ENCODE data around the gene CAMK4. TPM values are rescaled to one million over a fixed set of nuclear protein-coding genes. Genes with fewer than 3 reads are reported as not detected.

CAMK4 gene
- total RNA-seq, 2 donors from 2014 or later: 0.53 to 0.63 TPM

DNA sequence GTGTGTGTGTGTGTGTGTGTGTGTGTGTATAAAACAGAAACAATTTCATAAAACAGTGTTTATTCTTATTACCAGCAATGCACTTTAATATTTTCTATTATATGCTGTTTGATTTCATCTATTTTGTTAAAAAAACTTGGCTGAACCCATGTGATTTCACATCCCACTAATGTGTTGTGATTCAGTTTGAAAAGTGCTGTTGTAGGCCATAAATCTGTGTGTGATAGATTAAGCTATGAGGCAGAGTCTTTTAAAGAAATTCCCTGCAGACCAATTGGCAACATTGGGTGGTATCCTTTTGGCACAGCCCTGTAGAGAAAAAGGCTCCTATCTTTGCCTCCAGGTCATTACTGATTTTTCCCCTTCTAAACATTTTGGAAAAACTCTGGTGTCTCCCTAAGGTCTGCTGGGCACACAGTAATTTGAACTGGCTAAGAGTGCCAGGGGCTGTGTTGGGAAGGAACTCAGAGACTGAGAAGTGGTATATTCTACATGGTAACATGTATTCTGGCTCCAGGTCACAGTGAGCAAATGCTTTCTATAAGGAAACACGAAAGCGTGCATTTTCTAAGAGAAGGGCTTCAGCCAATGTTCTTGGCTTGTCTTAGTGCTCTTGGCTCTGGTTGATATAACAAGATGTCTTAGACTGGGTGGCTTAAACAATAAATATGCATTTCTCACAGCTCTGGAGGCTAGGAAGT lies 4.5 kb downstream of the CAMK4 start:
- ATAC-seq (no peak), DNase-seq (no peak)
- intact Hi-C loops (cut with DNase I): no loop called here

DNA sequence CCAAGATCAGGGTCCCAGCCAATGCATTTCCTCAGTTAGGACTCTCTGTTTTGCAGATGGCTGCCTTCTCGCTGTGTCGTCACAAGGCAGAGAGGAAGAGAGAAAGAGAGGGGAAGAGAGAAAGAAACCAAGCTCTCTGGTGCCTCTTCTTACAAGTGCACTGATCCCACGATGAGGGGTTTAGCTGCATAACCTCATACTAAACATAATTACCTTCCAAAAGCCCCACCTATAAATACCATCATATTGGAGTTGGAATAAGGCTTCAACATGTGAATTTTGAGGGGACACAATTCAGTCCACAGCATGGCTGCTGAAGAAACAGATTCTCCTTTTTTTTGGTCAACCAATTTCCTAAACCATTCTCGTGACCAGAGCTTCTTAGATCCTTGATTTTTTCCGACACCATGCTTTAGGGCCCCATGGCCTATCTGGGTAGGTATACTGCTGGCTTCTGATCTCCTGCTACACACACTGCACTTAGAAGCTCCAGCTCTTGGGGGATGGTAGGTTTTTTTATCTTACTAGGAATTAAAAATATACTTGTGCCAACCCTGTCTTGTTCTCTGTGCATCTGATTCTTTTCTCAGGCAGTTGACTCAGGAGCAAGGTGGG lies 5.1 kb downstream of the CAMK4 start:
- DNase-seq (no peak), ATAC-seq (no peak)
- intact Hi-C loops (cut with DNase I): no loop called here

DNA sequence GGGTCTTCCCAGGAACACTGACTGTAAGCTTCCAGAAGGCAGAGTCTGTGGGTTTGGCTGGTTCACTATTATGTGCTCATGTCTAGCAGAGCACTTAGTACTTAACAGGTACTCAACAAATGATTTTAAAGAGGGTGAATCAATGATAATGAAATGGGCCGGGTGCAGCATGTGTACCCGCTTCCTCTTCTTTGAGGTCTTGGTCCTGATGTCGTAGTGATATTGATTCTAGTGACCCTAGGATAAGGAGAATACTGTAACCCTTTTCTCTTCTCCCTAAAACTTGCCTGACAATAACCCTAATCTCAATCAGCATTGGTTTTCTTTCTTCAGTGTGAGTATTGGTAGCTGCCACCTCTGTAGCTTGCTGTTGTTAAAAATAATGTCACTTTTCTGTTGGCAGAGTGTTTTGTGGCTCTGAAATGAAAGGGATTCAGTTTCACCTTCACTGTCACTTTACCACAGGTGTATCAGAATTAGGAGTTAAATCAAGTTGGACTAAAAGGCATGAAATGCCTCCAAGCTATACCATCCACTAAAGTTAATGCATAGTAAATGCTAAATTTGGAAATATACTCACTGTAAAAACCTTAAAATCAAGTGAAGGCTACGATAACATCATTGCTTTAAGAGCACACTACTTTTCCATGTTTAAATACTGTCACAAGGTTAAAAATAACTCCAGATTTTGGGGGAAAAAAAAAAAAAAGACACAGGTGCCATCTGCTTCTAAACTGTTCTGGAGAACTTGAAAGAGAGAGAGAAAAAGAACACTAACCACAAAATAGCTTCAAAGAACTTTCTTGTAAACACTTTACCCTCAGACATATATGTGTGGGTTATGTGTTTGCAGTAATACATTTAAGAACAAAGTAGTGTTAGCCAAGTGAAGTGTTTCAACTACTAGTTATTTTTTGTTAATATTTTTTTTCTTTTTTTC lies 6.0 kb downstream of the CAMK4 start:
- ATAC-seq (no peak), DNase-seq (no peak)
- intact Hi-C loops (cut with DNase I): no loop called here

DNA sequence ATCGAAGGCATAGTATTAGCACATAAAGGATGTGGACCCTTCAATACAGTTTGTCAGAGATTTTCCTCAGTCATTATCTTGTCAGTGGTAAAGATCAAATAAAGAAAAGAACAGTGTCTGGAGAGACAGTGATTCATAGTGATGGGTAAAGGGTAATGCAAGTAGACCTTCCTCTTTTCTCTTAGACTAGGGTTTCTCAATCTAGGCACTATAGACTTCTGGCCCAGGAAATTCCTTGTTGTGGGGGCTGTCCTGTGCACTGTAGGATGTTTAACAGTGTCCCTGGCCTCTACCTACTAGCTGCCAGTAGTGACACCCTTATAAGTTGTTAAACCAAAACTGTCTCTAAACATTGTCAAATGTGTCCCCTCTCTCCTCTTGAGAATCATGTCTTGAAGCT lies 6.9 kb downstream of the CAMK4 start:
- ATAC-seq: no peak
- intact Hi-C loops (cut with DNase I): no loop called here
- DNase-seq: no peak

DNA sequence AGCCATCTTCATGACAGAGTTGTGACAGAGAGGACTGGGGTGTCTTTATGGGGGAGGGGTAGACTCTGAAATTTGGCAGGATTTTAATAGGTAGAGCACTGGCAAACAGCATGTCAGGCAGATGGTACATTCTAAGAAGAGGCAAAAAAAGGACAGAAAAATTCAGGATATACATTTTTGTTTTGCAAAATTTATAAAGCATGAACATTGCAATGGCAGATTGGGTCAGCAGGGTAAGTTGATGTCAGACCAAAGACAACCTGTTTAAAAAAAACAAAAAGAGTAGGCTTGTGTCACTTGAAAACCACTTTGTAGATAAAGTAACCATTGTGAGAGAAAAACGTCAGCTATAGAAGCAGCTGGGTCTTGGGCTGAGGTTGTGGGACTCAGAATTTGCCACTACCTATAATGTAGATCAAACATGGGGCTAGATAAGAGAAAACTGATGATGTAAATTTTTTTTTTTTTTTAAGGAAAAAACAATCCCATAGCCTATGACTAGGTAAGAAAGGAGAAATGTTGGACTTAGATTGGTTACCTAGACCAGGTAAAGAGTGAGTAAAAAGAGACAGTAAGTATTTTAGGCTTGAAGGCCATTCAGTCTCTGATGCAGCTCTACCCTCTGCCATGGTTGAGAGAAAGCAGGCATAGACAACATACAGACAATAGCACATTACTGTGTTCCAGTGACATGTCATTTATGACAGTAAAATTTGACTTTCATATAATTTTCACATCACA lies 8.3 kb downstream of the CAMK4 start:
- intact Hi-C loops (cut with DNase I): no loop called here
- ATAC-seq: no peak
- no peak for DNase-seq

DNA sequence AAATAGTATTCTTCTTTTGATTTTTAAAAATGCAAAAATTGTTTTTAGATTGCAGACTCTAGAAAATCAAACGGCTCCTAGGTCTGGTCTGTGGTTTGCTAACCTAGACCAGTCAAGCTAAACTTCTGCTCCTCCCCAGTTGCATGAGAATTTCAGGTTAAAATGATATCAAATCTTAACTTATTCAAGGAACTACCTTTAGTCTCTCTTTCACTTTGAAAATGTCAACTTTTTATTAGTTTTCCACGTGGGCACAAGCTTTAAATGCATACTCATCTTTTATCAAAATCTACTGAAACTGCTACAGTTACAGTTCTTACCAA lies 8.8 kb downstream of the CAMK4 start:
- DNase-seq: no peak
- intact Hi-C loops (cut with DNase I): no loop called here
- ATAC-seq: no peak

DNA sequence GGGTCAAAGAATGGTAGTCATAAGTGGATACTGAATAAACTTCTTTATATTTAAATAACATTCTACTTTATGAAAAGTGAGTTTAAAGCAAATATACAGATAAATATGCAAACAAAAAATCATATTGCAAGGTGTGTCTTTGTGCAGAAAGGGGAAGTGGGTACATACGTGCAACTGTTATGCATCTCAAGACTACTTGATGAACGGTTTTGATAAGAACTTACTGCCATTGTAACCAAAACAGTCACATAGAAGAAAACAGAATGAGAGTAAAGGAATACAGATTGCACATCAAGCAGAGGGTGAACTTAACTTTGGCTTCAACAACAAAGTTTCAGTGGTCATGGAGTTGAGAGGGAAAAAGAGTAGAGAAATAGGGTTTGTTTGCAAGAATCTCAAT lies 9.9 kb downstream of the CAMK4 start:
- ATAC-seq: no peak

DNA sequence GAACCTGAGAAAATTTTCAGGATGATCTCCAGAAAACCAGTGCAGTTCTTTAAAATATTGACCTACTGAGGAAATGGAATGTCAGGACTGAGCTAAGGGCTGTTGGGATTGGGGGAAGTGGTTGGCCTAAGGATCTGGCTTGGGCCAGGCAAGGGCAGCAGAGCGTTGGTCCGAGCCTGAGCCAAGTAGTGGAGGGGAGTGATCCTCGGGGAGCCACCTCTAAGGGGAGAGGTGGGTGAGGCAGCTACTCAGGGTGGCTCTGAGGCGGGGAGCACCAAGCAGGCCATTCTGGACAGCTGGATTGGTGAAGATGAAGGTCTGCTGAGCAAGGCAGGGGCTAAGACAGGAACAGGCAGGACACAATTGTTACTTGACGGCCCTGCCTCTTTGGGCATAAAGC lies 11.5 kb downstream of the CAMK4 start:
- DNase-seq (no peak), ATAC-seq (no peak)
- intact Hi-C loops (cut with DNase I): no loop called here

More for the DNA sequence above, 9.9 kb downstream of the CAMK4 start:
- DNase-seq: no peak
- intact Hi-C loops (cut with DNase I): no loop called here

DNA sequence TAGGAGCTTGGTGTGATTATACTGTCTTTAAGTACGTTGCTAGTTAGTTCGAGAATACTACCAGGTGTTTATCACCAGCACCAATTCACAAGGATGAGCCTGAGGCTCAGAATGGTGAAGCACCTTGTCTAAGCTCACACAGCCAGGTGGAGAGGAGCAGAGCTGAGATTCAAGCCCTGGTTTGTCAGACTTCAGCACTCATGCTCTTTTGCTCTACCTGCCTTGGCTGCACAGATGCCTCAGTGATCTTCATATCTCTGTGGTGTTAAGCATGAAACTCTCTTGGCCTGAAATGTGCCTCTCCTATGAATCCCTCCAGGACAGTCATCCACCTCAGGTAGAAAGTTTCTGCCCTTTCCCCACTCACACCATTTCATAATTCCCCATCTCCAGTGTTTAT lies 12.2 kb downstream of the CAMK4 start:
- ATAC-seq (no peak), DNase-seq (no peak)
- intact Hi-C loops (cut with DNase I): no loop called here

DNA sequence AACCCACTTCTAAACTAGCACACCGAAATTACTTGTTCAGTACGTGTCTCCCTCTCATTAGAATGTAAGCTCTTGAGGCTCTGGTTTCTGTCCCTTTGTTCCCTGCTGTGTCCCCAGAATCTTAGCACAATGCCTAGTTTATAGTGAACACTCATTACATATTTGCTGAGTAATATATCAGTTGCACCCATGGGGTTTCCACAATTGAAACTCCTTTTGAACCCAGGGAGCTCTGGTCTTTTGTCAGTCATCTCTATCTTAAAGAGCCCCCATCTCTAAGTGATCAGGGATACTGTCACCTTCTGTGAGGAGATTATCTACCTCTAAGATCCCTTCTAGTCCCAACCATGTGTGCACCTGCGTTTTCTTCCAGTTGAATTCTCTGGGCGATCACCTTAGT lies 12.8 kb downstream of the CAMK4 start:
- ATAC-seq (no peak), DNase-seq (no peak)
- intact Hi-C loops (cut with DNase I): no loop called here

DNA sequence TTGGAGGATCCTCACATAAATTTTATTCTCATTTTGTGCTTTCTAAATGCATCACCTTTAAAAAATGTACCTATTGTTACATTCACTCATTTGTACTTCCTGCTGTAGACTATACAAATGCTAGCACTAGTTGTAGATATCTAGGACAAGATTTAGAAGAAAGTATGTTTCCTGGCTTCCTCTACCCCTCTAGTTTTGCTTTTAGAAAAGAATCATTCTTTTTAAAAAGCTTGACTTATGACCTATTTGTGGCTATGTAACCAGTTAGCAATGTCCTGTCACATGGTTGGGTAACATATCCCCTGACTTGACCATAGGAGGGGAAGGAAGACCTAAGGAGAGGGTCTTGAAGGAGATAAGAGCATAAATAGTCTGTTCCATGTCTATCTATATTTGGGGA lies 13.3 kb downstream of the CAMK4 start:
- ATAC-seq (no peak), DNase-seq (no peak)
- intact Hi-C loops (cut with DNase I): no loop called here

DNA sequence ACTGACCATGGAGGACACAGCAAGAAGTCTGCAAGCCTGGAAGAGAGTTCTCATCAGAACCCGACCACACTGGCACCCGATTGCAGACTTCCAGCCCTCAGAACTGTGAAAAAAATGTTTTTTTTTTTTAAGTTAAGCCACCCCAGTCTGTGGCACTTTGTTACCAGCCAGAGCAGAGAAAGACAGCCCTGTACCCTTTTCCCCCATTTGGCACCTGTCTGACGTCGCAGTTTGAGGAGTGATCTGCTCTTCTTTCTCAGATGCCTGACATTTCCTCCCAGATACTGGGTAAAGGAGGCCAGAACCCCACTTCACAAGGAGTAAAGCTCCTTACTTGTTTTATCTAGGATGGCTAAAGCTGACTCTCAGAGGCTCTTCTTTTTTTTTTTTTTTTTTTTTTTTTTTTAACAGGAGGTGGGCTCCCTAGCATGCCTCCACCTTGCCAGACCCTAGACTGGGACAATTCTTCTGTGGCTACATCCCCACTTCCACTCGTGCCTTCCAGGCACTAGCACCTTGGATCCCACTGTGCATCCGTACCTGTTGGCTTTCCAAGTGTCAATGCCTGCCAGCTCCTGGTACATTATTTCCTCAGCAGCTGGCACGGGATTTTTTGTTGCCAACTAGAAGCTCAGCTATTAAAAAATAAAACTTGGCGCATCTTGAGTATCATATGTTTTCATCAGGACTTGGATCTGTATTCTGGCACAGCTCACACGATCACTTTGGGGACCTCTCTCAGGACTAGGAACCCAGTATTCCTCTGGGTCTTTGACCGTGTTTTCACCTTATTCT lies 14.4 kb downstream of the CAMK4 start:
- intact Hi-C loops (cut with DNase I): no loop called here
- no peak for ATAC-seq
- DNase-seq: no peak

DNA sequence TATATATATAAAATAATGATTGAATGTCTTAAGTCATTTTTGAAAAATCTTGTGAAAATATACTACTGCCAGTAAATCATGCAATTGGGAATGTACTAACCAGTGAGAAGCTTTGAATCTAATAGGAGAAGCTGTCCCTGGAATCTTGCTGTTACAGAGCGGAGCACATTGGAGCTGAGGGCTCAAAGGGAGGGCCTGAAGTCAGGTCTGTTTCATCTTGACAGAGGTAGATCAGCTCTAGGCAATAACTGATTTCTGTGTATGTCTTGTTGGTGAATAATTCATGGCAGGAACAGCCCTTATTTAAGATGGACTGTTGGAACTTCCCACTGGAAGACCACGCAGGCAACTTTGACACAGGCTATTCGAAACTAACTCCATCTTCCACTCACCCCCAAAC lies 17.5 kb downstream of the CAMK4 start:
- intact Hi-C loops (cut with DNase I): no loop called here
- ATAC-seq (no peak), DNase-seq (no peak)

DNA sequence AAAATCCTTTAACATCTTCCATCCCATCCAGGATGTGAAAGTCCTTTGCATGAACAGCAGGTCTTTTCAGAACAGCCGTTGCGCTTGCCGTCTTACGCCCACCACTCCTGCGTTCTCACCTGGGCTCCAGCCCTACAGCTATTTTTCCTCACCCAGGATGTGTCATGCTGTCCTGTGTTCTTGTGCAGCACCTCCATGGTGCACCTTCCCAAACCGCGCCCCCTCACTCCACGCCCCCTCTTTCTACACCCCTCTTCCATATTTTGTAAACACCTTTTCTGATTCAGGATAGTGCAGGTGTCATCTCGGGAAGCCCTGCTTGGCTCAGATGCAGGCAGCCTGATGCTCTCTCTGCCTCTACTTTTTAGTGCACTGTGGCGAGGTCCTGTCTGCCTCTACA lies 18.4 kb downstream of the CAMK4 start:
- no peak for DNase-seq
- ATAC-seq: no peak
- intact Hi-C loops (cut with DNase I): no loop called here

DNA sequence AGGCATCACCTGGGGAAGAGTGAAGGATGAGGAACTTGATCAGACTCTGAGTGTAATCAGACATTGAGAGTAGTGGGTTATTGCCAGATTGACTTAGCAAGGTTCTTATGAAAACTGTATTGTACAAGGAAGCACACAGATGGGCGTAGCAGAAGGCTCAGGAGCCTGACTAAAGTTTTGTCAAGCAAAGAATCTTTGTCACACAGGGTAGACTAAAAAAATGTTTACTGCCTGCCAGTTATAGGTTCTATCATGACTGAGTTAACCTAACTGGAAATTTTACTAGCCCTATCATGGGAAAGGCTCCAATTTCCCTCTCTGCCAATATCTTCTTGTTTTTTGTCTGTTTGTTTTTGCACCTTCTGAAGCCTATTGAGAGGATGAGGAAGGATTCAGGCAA lies 19.1 kb downstream of the CAMK4 start:
- intact Hi-C loops (cut with DNase I): no loop called here
- DNase-seq (no peak), ATAC-seq (no peak)

DNA sequence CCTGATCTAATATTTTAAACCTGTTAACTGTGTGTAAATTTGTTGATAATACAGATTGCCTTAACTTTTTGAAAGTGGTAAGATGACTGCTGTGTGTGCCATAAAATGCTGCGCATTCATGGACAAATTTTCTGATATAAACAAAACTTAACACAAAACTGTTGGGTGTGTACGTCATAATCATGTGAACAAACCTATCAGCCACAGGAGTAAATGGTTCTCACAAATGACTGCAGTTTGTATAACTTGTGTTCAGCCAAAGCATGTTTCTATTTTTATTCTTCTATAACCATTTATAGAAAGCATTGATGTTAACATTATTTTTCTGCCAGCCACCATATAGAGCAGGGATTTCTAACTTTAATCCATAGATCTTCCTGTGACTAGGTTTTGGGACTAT lies 21.5 kb downstream of the CAMK4 start:
- intact Hi-C loops (cut with DNase I): no loop called here
- ATAC-seq (no peak), DNase-seq (no peak)

DNA sequence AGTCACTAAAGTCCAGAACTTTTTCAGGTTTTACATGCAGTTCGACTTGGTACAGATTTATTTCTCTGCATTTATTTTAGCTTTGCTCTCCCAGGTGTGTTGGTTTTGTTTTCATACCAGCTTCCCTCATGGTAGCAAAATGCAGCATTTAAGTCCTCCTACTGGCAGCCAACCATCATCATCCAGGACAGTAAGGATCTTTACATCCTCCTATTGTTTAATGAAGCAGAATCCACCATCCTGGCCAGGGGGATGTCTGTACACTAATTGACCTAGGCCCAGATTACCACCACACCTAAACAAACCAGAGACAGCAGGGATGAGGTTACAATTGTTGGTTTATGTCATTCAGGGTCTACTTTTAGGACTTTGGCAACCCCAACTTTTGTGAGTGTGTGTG lies 22.3 kb downstream of the CAMK4 start:
- ATAC-seq (no peak), DNase-seq (no peak)
- intact Hi-C loops (cut with DNase I): no loop called here

DNA sequence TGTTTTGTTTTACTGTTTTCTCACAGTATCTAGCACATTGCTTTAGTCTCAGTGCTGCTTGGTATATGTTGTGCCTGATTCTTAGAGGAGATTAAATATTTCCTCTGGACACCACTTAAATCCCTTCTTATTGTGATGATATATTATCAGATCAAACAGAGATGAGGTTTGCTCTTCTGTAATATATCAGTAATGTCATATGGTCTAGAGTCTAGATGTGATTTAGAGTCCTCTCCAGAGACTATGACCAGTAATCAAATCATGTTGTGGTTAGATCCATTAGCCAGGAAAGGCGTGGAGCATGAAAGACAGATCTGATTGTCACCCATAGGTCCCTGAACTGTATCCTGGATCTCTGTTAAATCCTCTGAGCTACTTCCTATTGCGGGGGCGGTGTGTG lies 24.4 kb downstream of the CAMK4 start:
- no peak for DNase-seq
- intact Hi-C loops (cut with DNase I): no loop called here
- ATAC-seq: no peak

DNA sequence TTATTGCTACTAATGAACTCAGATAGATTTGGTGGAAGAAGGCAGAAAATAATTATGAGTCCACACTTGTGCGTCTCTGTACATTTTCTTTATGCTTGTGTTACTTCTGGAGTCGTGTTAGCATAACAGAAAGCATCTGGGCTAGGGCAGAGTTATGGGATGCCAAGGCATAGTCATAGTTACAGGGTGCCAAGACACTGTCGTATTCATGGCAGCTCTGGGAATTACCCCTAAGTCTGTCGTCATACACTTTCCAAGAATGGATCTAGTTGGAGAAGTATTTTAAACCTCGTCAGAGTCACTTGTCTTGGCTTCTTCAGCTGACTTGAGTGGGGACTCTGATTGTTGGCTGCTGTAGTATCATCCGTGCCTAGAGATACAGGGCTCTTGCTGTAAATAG lies 27.7 kb downstream of the CAMK4 start:
- DNase-seq: no peak
- intact Hi-C loops (cut with DNase I): no loop called here
- no peak for ATAC-seq
